SK-N-SH treated with all-trans-retinoic acid at 6 μM for 48 hours (cell line): Measurements from ENCODE around the gene KCNE5.

Experiments used
- ATAC-seq: fragments of 200-7000 bp; cut with Tn5 transposase; 3 replicates; pipeline ENCODE4 v1.9.1; 2020; ENCODE audit warnings: mild to moderate bottlenecking, moderate library complexity
- ARNTL ChIP-seq: fragments of 450-650 bp; formaldehyde crosslinking; IDR thresholded peaks from 2 replicates; pipeline ENCODE4 v1.5.0; 2020; ENCODE audit warnings: low read depth, mild to moderate bottlenecking, moderate library complexity, borderline replicate concordance
- BACH2 ChIP-seq: fragments of 250-450 bp; sonication (Bioruptor Pico); IDR thresholded peaks from 2 replicates; pipeline ENCODE4 v1.9.0; 2021; ENCODE audit warnings: mild to moderate bottlenecking, borderline replicate concordance
- CSDC2 ChIP-seq: fragments of 250-450 bp; sonication (Bioruptor Pico); IDR thresholded peaks from 2 replicates; pipeline ENCODE4 v1.5.0; 2020; ENCODE audit warnings: mild to moderate bottlenecking, moderate library complexity
- ESRRG ChIP-seq: fragments of 250-450 bp; sonication (Bioruptor Pico); IDR thresholded peaks from 2 replicates; pipeline ENCODE4 v1.6.1; 2021; ENCODE audit warnings: mild to moderate bottlenecking
- GLIS3 ChIP-seq: fragments of 250-450 bp; sonication (Bioruptor Pico); IDR thresholded peaks from 2 replicates; pipeline ENCODE4 v1.5.0; 2020; ENCODE audit warnings: mild to moderate bottlenecking, moderate library complexity
- ISL1 ChIP-seq: fragments of 250-450 bp; sonication (Bioruptor Pico); IDR thresholded peaks from 2 replicates; pipeline ENCODE4 v2.1.2; 2022; ENCODE audit warnings: mild to moderate bottlenecking, moderate library complexity
- OSR1 ChIP-seq: fragments of 250-450 bp; sonication (Bioruptor Pico); IDR thresholded peaks from 2 replicates; pipeline ENCODE4 v1.8.0; 2022; ENCODE audit warnings: moderate library complexity, mild to moderate bottlenecking, inconsistent platforms
- PPARA ChIP-seq: fragments of 250-450 bp; sonication (Bioruptor Pico); IDR thresholded peaks from 2 replicates; pipeline ENCODE4 v1.5.0; 2020; ENCODE audit warnings: mild to moderate bottlenecking, borderline replicate concordance
- RARB ChIP-seq: fragments of 250-450 bp; sonication (Bioruptor Pico); IDR thresholded peaks from 2 replicates; pipeline ENCODE4 v1.8.0; 2021; ENCODE audit warnings: mild to moderate bottlenecking, moderate library complexity
- TCF4 ChIP-seq: fragments of 250-450 bp; sonication (Bioruptor Pico); IDR thresholded peaks from 2 replicates; pipeline ENCODE4 v1.8.0; 2021; ENCODE audit warnings: mild to moderate bottlenecking, moderate library complexity, borderline replicate concordance
- TOX ChIP-seq: fragments of 250-450 bp; sonication (Bioruptor Pico); IDR thresholded peaks from 2 replicates; pipeline ENCODE4 v1.8.0; 2021; ENCODE audit warnings: mild to moderate bottlenecking, moderate library complexity, borderline replicate concordance
- ZC3H10 ChIP-seq: fragments of 250-450 bp; sonication (Bioruptor Pico); IDR thresholded peaks from 2 replicates; pipeline ENCODE4 v1.5.1; 2021; ENCODE audit warnings: mild to moderate bottlenecking, moderate library complexity
- ZFP3 ChIP-seq: fragments of 250-450 bp; sonication (Bioruptor Pico); IDR thresholded peaks from 2 replicates; pipeline ENCODE4 v1.5.0; 2020; ENCODE audit warnings: mild to moderate bottlenecking, moderate library complexity
- ZFP30 ChIP-seq: fragments of 450-650 bp; formaldehyde crosslinking; IDR thresholded peaks from 2 replicates; pipeline ENCODE4 v1.5.0; 2022; ENCODE audit warnings: mild to moderate bottlenecking, moderate library complexity
- ZNF8 ChIP-seq: fragments of 450-650 bp; formaldehyde crosslinking; IDR thresholded peaks from 2 replicates; pipeline ENCODE4 v1.5.0; 2020; ENCODE audit warnings: mild to moderate bottlenecking, moderate library complexity
- TF ChIP-seq, protein P1 (sequence below): fragments of 250-450 bp; sonication (Bioruptor Pico); IDR thresholded peaks from 2 replicates; pipeline ENCODE4 v1.5.1; 2021; ENCODE audit warnings: mild to moderate bottlenecking, moderate library complexity
- TF ChIP-seq, protein P2 (sequence below): fragments of 250-450 bp; sonication (Bioruptor Pico); IDR thresholded peaks from 2 replicates; pipeline ENCODE4 v1.5.0; 2020; ENCODE audit warnings: mild to moderate bottlenecking, moderate library complexity
- TF ChIP-seq, protein P3 (sequence below): fragments of 250-450 bp; sonication (Bioruptor Pico); IDR thresholded peaks from 2 replicates; pipeline ENCODE4 v1.8.0; 2021; ENCODE audit warnings: low read depth, mild to moderate bottlenecking, moderate library complexity, borderline replicate concordance
- TF ChIP-seq, protein P4 (sequence below): fragments of 250-450 bp; sonication (Bioruptor Pico); IDR thresholded peaks from 2 replicates; pipeline ENCODE4 v1.5.1; 2020; ENCODE audit warnings: low read depth, mild to moderate bottlenecking, moderate library complexity

Gene KCNE5

DNA sequence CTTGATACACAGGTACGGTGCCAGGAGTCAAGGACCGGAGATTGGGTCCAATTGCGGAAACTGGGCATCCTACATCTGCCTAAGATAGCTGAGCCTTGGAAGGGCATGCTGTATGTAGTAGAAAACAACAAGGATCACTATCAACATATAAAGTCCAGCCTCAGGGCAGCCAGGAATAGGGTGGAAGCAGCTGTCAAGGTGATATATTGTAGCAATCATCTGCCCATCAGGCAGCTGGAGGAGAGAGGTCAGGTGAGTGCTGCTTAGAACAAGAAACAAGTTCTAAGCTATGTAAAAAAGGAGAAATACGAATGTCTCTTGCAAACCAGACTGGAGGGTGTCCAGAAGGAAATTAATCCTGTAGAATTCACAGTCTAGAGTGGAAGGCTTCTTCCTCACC, 34.8 kb downstream of the KCNE5 start:
- no peak for ATAC-seq
- TF ChIP-seq ESRRG, result no peak
- no peak for TF ChIP-seq TOX (CRISPR knock-in tag)
- no peak for TF ChIP-seq PPARA (CRISPR knock-in tag)
- TF ChIP-seq, protein P1, sequence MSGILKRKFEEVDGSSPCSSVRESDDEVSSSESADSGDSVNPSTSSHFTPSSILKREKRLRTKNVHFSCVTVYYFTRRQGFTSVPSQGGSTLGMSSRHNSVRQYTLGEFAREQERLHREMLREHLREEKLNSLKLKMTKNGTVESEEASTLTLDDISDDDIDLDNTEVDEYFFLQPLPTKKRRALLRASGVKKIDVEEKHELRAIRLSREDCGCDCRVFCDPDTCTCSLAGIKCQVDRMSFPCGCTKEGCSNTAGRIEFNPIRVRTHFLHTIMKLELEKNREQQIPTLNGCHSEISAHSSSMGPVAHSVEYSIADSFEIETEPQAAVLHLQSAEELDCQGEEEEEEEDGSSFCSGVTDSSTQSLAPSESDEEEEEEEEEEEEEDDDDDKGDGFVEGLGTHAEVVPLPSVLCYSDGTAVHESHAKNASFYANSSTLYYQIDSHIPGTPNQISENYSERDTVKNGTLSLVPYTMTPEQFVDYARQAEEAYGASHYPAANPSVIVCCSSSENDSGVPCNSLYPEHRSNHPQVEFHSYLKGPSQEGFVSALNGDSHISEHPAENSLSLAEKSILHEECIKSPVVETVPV (CRISPR knock-in tag), result no peak
- TF ChIP-seq ZC3H10, result no peak
- TF ChIP-seq TCF4 (CRISPR knock-in tag), result no peak
- no peak for TF ChIP-seq OSR1 (CRISPR knock-in tag)
- TF ChIP-seq BACH2 (CRISPR knock-in tag), result no peak
- TF ChIP-seq RARB (CRISPR knock-in tag), result no peak
- TF ChIP-seq, protein P2, sequence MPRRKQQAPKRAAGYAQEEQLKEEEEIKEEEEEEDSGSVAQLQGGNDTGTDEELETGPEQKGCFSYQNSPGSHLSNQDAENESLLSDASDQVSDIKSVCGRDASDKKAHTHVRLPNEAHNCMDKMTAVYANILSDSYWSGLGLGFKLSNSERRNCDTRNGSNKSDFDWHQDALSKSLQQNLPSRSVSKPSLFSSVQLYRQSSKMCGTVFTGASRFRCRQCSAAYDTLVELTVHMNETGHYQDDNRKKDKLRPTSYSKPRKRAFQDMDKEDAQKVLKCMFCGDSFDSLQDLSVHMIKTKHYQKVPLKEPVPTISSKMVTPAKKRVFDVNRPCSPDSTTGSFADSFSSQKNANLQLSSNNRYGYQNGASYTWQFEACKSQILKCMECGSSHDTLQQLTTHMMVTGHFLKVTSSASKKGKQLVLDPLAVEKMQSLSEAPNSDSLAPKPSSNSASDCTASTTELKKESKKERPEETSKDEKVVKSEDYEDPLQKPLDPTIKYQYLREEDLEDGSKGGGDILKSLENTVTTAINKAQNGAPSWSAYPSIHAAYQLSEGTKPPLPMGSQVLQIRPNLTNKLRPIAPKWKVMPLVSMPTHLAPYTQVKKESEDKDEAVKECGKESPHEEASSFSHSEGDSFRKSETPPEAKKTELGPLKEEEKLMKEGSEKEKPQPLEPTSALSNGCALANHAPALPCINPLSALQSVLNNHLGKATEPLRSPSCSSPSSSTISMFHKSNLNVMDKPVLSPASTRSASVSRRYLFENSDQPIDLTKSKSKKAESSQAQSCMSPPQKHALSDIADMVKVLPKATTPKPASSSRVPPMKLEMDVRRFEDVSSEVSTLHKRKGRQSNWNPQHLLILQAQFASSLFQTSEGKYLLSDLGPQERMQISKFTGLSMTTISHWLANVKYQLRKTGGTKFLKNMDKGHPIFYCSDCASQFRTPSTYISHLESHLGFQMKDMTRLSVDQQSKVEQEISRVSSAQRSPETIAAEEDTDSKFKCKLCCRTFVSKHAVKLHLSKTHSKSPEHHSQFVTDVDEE (CRISPR knock-in tag), result no peak
- no peak for TF ChIP-seq ZNF8 (CRISPR knock-in tag)
- no peak for TF ChIP-seq CSDC2

DNA sequence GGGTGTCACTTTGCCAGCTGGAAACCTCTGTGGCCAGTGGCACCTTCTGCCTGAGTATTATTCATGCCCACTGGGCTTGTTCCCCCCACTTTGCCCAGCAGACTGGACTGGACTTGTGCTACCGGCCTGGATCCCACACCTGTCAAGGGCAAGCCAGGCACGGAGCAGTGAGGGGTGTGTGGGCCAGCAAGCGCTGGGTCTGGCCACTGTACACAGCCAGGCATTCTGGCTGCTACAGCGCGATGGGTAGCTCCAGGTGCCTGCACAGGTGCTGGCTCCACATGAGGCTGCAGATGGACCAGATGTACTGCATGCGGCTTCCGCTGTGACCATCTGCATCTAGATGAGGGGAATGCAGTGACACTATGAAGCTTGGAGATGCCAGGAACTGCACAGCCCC, 39.5 kb downstream of the KCNE5 start:
- TF ChIP-seq TOX (CRISPR knock-in tag) (no peak), ZFP30 (CRISPR knock-in tag) (no peak), CSDC2 (no peak), TCF4 (CRISPR knock-in tag) (no peak), BACH2 (CRISPR knock-in tag) (no peak), PPARA (CRISPR knock-in tag) (no peak), ESRRG (no peak), OSR1 (CRISPR knock-in tag) (no peak), RARB (CRISPR knock-in tag) (no peak), ISL1 (CRISPR knock-in tag) (no peak), ARNTL (CRISPR knock-in tag) (no peak)
- TF ChIP-seq, protein P3, sequence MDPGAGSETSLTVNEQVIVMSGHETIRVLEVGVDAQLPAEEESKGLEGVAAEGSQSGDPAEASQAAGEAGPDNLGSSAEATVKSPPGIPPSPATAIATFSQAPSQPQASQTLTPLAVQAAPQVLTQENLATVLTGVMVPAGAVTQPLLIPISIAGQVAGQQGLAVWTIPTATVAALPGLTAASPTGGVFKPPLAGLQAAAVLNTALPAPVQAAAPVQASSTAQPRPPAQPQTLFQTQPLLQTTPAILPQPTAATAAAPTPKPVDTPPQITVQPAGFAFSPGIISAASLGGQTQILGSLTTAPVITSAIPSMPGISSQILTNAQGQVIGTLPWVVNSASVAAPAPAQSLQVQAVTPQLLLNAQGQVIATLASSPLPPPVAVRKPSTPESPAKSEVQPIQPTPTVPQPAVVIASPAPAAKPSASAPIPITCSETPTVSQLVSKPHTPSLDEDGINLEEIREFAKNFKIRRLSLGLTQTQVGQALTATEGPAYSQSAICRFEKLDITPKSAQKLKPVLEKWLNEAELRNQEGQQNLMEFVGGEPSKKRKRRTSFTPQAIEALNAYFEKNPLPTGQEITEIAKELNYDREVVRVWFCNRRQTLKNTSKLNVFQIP (CRISPR knock-in tag), result no peak
- TF ChIP-seq, protein P4, sequence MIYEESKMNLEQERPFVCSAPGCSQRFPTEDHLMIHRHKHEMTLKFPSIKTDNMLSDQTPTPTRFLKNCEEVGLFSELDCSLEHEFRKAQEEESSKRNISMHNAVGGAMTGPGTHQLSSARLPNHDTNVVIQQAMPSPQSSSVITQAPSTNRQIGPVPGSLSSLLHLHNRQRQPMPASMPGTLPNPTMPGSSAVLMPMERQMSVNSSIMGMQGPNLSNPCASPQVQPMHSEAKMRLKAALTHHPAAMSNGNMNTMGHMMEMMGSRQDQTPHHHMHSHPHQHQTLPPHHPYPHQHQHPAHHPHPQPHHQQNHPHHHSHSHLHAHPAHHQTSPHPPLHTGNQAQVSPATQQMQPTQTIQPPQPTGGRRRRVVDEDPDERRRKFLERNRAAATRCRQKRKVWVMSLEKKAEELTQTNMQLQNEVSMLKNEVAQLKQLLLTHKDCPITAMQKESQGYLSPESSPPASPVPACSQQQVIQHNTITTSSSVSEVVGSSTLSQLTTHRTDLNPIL (CRISPR knock-in tag), result no peak
- ATAC-seq, result no peak

DNA sequence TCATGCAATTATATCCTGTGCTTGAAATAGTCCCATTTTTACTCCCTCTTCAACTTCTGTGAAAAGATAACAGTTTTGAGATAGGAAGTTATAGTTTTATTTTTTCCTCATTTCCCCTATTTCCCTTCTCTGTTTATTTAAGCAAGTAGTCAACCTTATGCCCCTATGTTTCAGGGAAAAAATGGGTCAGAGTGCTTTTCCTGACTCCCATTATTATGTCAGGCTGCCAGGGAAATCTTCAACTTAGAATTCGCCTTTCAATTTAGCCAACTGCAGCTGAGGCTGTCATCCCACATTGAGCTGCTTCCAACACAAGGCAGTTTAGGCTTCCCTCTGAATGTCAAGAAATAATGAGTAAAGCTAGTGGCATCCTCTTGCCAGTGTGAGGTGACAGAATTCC, 46.1 kb downstream of the KCNE5 start:
- no peak for ATAC-seq
- TF ChIP-seq ZNF8 (CRISPR knock-in tag) (no peak), ZC3H10 (no peak), ISL1 (CRISPR knock-in tag) (no peak), ESRRG (no peak), PPARA (CRISPR knock-in tag) (no peak), OSR1 (CRISPR knock-in tag) (no peak), GLIS3 (CRISPR knock-in tag) (no peak), ARNTL (CRISPR knock-in tag) (no peak), ZFP3 (no peak), RARB (CRISPR knock-in tag) (no peak)
- TF ChIP-seq, protein P3 (CRISPR knock-in tag), result no peak
- TF ChIP-seq, protein P4 (CRISPR knock-in tag), result no peak
- TF ChIP-seq, protein P1 (CRISPR knock-in tag), result no peak
- TF ChIP-seq, protein P2 (CRISPR knock-in tag), result no peak
